H54 (cell line): Measurements from ENCODE around the gene CARD10.

Experiments used
- DNase-seq: peaks from one replicate; pipeline ENCODE4 v3.0.0; 2011; ENCODE audit warnings: low spot score, mixed read lengths; ENCODE audit not compliant: insufficient read length
- FAIRE-seq: peaks from 3 replicates; lab custom pipeline; 2011; peaks lifted over from hg19 to GRCh38; lab: Jason Lieb, UNC
- POLR2A ChIP-seq: IDR thresholded peaks from 2 replicates; pipeline ENCODE4 v1.6.1; 2011; ENCODE audit warnings: low read depth, mild to moderate bottlenecking, low read length

CARD10 gene

GRCh38 chr22:37499027-37499707 is 20.0 kb downstream of the CARD10 start:
- DNase-seq (no peak), FAIRE-seq (no peak)
- TF ChIP-seq POLR2A = no peak

DNA sequence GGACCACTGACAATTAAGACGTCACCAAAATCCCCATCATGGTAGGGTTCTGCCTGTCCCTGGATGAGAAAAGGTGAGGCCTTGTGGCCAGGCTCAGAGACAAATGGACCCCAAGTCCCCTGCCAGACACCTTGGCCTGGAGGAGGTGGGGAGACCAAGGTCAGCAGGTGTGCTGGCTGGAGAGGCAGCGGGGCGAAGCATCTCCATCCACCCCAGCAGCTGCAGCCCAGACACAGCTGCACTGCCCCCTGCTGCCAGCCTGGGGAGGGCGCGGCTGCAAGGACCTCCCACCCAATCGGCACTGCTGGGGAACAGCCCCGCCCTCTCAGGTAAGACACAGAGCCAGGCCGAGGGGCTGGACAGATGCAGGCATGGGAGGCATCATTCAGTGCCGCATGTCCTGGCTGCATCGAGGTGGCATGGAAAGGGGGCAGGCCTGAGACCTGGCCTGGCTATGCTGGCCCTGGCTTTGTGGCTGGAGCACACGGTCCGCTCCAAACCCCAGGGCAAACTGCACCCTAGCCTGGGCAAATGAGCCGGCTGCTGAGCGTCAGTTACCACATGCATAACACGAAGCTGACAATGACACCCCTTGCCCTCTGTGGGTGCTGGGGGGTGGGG is 20.8 kb downstream of the CARD10 start:
- DNase-seq = no peak
- TF ChIP-seq POLR2A = no peak
- no peak for FAIRE-seq

GRCh38 chr22:37497062-37497599 is 22.1 kb downstream of the CARD10 start:
- FAIRE-seq (no peak), DNase-seq (peak; percentile 78)
- TF ChIP-seq POLR2A = no peak

DNA sequence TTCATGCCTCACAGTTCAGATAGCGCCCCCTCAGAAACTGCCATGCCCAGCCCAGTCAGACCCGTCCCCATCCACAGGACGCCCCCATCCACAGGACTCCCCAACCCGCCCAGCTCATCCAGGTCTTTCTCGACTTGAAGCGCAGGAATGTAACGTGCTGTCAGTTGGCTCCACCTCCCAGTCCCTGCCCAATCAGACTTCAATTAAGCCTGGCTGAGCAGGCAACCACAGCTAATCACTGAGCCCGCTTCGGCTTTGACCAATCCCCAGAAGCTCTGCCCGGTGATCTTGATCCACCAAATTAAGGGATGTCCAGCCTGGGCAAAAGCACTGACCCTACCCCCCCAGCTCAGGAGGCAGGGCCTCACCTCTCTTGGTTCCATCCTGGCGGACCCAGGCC is 22.6 kb downstream of the CARD10 start:
- FAIRE-seq (no peak), DNase-seq (peak; percentile 74)
- no peak for TF ChIP-seq POLR2A

- TF ChIP-seq POLR2A = no peak
- FAIRE-seq = no peak
Observed at GRCh38 chr22:37493979-37494378, 25.2 kb downstream of the CARD10 start.

DNA sequence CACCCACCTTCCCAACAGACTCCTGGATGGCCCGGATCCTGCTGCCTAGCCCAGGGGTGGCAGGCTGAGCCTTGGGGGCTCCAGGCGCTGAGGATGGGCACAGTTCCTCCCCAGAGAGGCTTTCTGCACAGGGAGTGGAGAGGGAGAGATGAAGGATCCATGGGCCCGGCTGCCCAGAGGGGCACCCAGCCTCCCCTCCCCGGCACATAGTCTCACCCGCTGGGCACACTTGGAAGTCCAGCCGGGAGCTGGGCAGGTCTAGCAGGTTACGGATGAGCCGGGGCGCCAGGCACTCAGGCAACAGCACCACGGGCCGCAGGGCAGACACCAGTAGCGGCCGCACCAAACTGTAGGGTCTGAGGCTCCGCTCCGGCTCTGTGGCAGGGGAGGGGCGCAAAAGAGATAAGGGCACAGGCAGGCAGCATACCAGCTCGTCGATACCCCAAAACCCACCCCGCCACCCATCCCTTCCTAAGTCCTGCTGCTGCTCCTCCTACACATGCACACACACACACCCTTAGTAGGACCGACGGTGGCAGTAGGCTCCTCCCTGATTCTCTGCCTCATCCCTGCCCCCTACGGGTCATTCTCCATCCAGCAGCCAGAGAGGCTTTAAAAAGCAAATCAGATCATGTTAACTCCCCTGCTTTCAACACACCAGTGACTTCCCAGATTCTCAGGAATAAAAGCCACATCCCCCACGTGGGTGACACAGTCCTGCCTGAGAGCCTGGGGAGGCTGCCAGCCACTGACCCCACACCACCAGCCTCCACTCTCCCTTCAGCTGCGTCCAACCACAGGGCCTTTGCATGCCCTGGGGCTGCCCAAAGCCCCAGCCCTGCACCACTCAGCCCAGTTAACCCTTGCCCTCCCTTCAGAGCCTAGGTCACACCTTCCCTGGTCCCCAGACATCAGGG is 26.5 kb downstream of the CARD10 start:
- DNase-seq = peak; percentile 55
- TF ChIP-seq POLR2A = no peak
- peak; percentile 11 for FAIRE-seq

More at GRCh38 chr22:37493979-37494378, 25.2 kb downstream of the CARD10 start:
- DNase-seq = no peak

DNA sequence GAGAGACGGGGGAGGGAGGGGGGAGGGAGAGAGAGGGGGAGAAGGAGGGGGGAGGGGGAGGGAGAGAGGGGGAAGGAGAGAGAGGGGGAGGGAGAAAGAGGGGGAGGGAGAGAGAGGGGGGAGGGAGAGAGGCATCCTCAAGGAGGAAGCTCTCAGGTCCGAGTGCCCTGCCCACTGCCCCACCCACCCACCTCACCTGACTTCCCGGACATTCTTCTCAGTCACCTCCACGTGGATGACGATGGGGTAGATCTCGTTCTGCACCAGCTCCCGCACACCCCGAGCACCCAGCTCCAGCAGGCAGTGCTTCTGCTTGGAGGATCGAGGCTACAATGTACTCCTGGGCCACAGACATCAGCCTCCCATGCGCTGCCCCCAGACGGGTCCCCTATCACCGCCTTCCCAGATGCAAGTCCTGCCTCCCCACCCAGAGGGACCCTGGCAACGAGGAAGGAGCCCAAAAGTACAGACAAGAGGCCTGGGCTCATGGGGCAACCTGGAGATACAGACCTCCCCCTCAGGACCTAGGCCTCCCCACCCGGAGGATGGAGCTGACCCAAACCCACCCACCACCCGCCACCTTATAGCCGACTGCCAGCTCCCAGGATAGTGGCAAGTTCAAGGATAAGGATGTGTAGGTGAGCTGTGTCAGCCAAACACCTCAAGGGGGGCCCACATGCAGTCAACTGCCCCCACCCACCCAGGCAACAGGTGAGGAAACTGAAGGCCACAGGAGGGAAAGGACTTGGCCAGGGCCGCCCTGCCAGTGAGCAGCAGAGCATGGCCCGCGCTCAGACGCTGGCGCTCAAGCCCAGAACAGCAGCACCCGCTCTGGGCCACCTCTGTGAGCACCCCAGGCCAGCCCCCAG is 27.4 kb downstream of the CARD10 start:
- no peak for DNase-seq
- no peak for FAIRE-seq
- TF ChIP-seq POLR2A = no peak

DNA sequence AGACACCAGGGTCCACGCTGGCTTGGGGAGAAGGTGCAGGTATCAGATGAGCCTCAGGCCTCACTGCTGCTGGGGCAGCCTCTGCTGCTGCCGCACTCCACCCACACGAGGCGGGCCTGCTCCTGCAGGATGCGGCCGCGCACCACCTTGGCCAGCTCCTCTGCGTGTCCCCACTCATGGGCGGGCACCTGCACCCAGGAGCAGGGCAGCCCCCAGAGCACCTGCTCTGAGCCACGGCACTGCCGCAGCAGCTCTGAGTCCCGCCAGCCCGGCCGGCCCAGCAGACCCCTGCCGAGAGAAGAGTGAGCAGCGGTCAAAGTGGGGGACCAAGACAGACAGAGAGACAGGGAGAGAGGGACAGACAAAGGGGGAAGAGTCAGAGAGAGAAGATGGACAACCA is 28.1 kb downstream of the CARD10 start:
- no peak for TF ChIP-seq POLR2A
- FAIRE-seq (no peak), DNase-seq (no peak)

DNA sequence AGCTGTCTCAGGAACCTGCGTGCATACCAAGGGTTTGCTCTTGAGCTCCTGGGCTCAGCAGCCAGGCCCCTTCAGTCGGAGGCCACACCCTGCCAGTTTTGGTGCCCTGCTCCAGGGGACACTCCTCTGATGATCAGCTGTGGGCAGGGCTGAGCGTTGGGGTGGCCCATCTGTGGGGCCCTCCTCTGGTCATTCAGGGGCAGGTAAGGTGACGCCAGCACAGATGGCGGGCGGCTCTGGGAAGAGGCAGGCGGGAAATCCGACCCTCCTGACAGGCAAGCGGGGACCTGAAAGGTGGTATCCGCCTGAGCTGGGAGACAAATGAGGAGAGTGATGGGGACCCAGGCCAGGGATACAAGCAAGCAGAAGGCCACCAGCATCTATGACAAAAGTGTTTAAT is 29.2 kb downstream of the CARD10 start:
- no peak for DNase-seq
- FAIRE-seq = no peak
- no peak for TF ChIP-seq POLR2A

DNA sequence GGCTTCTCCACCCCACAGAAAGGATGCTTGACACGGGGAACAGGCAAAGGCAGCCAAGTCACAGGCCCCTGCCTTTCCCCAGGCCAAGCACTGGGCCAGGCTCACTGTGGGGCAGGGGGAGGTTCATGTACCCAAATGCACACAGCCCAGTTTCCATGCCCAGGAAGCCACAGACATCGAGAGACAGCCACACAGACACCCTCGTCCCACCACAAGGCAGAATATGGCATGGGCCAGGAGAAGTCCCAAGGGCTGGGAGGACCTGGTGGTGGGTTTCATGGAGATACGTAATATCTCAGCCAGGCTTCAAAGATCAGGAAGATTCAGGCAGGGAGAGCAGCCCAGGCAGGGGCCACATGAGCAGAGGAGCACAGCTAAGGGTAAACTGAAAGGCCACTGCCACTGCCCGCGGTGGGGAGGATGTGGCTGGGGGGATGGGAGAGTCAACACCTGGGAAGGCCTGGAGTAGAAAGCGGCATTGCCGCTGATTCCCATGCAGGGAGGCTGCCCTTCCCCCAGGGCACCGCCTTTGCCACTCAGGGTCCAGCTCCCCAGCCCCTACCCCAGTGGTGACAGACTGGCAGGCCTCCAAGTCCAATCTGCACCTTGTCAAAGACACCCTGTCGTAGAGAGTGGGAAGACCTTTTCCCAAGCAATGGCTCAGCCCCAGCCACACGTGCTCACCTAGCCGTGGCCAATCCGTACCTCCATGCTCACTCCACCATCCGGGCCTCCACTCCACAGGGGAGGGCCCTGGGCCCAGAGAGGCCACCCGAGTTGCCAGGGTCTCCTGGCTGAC is 30.7 kb downstream of the CARD10 start:
- DNase-seq (no peak), FAIRE-seq (no peak)
- no peak for TF ChIP-seq POLR2A

DNA sequence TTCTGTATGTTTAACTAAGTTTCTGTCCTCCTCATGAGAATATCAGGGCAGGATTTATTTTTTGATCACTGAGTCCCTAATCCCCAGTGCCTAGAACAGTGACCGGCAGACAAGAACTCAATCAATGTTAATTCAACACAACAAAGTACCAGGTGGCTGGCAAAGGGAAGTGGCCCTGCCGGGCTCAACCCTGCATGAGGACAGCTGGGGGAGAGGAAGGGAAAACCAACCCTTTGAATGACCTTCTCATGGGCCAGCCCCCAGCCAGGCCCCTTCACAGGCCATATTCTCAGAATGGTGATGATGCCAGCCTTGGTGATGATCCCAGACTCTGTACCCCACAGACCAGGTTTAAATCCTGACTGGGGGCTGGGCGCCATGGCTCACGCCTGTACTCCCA is 31.6 kb downstream of the CARD10 start:
- FAIRE-seq (no peak), DNase-seq (no peak)
- TF ChIP-seq POLR2A = no peak

GRCh38 chr22:37487129-37487528 is 32.1 kb downstream of the CARD10 start:
- DNase-seq = no peak
- no peak for FAIRE-seq
- TF ChIP-seq POLR2A = no peak
